ENCODE measurements around the gene CABCOCO1.

Gene CABCOCO1

GRCh38 chr10:61628875-61629513 is 33.7 kb upstream of the CABCOCO1 start:
- Histone ChIP-seq H3K9me3 (ENCODE audit: insufficient read depth, low read length) (no peaks in the 10 kb centered on the region), H3K4me3 (ENCODE audit: low read length) (no peak overlapping the region), H4K20me1 (ENCODE audit: insufficient read depth, low read length) (no peaks in the 10 kb centered on the region), H3K9ac (ENCODE audit: low read length) (no peak overlapping the region), H2AFZ (ENCODE audit: low read depth, low read length) (no peak overlapping the region), H3K27ac (ENCODE audit: low read length) (no peak overlapping the region), H3K36me3 (replicated peaks; ENCODE audit: low read depth, low read length) (no peaks in the 10 kb centered on the region), H3K4me1 (ENCODE audit: low read length) (no peaks in the 10 kb centered on the region), H3K4me2 (ENCODE audit: low read length) (no peak overlapping the region), H3K27me3 (ENCODE audit: low read depth, low read length) (no peaks in the 10 kb centered on the region), H3K79me2 (ENCODE audit: low read length) (no peaks in the 10 kb centered on the region)
- TF ChIP-seq, protein P1, sequence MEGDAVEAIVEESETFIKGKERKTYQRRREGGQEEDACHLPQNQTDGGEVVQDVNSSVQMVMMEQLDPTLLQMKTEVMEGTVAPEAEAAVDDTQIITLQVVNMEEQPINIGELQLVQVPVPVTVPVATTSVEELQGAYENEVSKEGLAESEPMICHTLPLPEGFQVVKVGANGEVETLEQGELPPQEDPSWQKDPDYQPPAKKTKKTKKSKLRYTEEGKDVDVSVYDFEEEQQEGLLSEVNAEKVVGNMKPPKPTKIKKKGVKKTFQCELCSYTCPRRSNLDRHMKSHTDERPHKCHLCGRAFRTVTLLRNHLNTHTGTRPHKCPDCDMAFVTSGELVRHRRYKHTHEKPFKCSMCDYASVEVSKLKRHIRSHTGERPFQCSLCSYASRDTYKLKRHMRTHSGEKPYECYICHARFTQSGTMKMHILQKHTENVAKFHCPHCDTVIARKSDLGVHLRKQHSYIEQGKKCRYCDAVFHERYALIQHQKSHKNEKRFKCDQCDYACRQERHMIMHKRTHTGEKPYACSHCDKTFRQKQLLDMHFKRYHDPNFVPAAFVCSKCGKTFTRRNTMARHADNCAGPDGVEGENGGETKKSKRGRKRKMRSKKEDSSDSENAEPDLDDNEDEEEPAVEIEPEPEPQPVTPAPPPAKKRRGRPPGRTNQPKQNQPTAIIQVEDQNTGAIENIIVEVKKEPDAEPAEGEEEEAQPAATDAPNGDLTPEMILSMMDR (IDR thresholded peaks at IDR 0.05; ENCODE audit: low read depth, low read length): no peak
- TF ChIP-seq EZH2phosphoT487 (IDR thresholded peaks at IDR 0.05; ENCODE audit: low read depth): no peak

DNA sequence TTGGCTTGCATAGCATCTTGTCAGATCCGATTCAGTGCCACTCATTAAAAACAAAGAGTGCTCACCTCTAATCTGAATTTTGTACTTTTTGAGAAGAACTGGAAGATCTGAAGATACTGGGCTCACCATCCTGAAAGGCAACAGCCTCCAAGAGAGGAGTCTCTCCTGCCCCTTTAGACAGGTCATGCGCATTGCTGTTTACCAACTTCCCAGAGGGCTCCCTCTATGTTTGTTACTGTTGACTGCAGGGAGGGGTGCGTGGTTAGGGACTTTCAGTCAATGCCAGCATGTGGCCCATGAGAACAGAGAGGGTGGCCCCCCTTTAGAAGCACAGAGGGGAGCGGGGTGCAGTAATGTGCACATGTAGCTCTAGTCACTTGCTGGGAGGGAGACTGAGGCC is 33.2 kb upstream of the CABCOCO1 start:
- Histone ChIP-seq H3K9ac (ENCODE audit: low read length) (no peak overlapping the region), H4K20me1 (ENCODE audit: insufficient read depth, low read length) (no peaks in the 10 kb centered on the region), H3K4me1 (ENCODE audit: low read length) (no peaks in the 10 kb centered on the region), H3K9me3 (ENCODE audit: insufficient read depth, low read length) (no peaks in the 10 kb centered on the region), H3K27ac (ENCODE audit: low read length) (no peak overlapping the region), H3K4me3 (ENCODE audit: low read length) (no peak overlapping the region), H2AFZ (ENCODE audit: low read depth, low read length) (no peak overlapping the region), H3K4me2 (ENCODE audit: low read length) (no peak overlapping the region), H3K27me3 (ENCODE audit: low read depth, low read length) (no peaks in the 10 kb centered on the region), H3K79me2 (ENCODE audit: low read length) (no peaks in the 10 kb centered on the region), H3K36me3 (replicated peaks; ENCODE audit: low read depth, low read length) (no peaks in the 10 kb centered on the region)
- no peak for TF ChIP-seq EZH2phosphoT487 (IDR thresholded peaks at IDR 0.05; ENCODE audit: low read depth)
- TF ChIP-seq, protein P1 (IDR thresholded peaks at IDR 0.05; ENCODE audit: low read depth, low read length): no peak

DNA sequence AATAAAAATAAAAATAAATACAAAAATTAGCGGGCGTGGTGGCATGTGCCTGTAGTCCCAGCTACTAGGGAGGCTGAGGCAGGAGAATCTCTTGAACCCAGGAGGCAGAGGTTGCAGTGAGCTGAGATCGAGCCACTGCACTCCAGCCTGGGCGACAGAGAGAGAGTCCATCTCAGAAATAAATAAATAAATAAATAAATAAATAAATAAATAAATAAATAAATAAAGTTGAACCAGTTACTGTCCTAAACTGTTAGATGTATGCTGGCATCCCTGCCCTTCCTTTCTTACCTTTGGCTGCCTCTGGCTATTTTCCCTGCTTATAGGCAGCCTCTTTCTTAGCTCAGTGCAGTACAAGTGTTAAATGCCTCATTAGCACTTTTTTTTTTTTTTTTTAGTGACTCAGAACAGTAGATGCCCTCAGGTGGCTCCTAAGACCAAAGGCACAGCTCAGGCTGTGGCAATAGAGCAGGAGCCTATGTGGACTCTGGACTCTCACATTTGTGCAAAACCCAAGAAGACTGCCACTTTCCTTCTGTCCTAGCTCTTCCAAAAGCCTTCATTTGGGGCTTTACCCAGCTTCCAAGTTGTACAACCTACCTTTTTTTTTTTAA is 30.6 kb upstream of the CABCOCO1 start:
- Histone ChIP-seq H3K9me3 (ENCODE audit: insufficient read depth, low read length) (no peaks in the 10 kb centered on the region), H2AFZ (ENCODE audit: low read depth, low read length) (no peak overlapping the region), H3K27me3 (ENCODE audit: low read depth, low read length) (no peaks in the 10 kb centered on the region), H4K20me1 (ENCODE audit: insufficient read depth, low read length) (no peaks in the 10 kb centered on the region), H3K4me1 (ENCODE audit: low read length) (no peaks in the 10 kb centered on the region), H3K79me2 (ENCODE audit: low read length) (no peaks in the 10 kb centered on the region), H3K36me3 (replicated peaks; ENCODE audit: low read depth, low read length) (no peaks in the 10 kb centered on the region), H3K27ac (ENCODE audit: low read length) (no peak overlapping the region), H3K4me2 (ENCODE audit: low read length) (no peak overlapping the region), H3K9ac (ENCODE audit: low read length) (no peak overlapping the region), H3K4me3 (ENCODE audit: low read length) (no peak overlapping the region)
- no peak for TF ChIP-seq EZH2phosphoT487 (IDR thresholded peaks at IDR 0.05; ENCODE audit: low read depth)
- TF ChIP-seq, protein P1 (IDR thresholded peaks at IDR 0.05; ENCODE audit: low read depth, low read length): no peak

DNA sequence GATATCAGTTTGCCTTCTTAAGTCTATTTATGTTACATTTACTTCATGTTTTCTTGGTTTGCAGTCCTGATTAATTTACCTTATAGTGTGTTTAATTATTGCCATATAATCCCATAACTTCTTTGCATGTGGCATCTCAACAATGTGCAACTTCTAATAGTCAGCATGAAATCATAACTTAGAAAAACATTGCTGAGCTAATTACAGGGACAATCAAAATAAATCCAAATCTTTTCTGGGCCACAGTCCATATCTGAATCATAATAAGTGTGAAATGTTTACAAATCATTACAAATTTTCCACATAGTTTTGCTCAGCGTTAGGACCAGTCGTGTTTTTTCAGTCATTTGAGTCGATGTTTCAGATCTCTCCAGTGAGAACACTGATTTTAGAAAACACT is 29.1 kb upstream of the CABCOCO1 start:
- no peak overlapping the region for H2AFZ ChIP-seq (ENCODE audit: low read depth, low read length)
- H3K9ac ChIP-seq (ENCODE audit: low read length): no peak overlapping the region
- H3K36me3 ChIP-seq (replicated peaks; ENCODE audit: low read depth, low read length): no peaks in the 10 kb centered on the region
- H3K9me3 ChIP-seq (ENCODE audit: insufficient read depth, low read length): no peaks in the 10 kb centered on the region
- no peaks in the 10 kb centered on the region for H3K27me3 ChIP-seq (ENCODE audit: low read depth, low read length)
- no peak overlapping the region for H3K4me3 ChIP-seq (ENCODE audit: low read length)
- H3K4me2 ChIP-seq (ENCODE audit: low read length): no peak overlapping the region
- no peaks in the 10 kb centered on the region for H4K20me1 ChIP-seq (ENCODE audit: insufficient read depth, low read length)
- no peaks in the 10 kb centered on the region for H3K4me1 ChIP-seq (ENCODE audit: low read length)
- H3K27ac ChIP-seq (ENCODE audit: low read length): no peak overlapping the region
- TF ChIP-seq, protein P1 (IDR thresholded peaks at IDR 0.05; ENCODE audit: low read depth, low read length): no peak
- TF ChIP-seq EZH2phosphoT487 (IDR thresholded peaks at IDR 0.05; ENCODE audit: low read depth): no peak
- no peaks in the 10 kb centered on the region for H3K79me2 ChIP-seq (ENCODE audit: low read length)
